Left renal cortex interstitium (tissue), 4 donors: ENCODE data around the gene DCST2. TPM values are rescaled to one million over a fixed set of nuclear protein-coding genes. Genes with fewer than 3 reads are reported as not detected.
A peak's percentile ranks its signal among the peaks of the same experiment; 100 is the strongest.

ENCODE experiments used
- DNase-seq, 4 donors: peaks; one replicate each; pipeline ENCODE4 v3.0.0-alpha.2; 2013; ENCODE audit warnings: low read depth in 4 of 4, low spot score in 2 of 4, missing footprints in 1 of 4
- polyA plus RNA-seq, 4 donors: library from polyadenylated mRNA; unstranded; fragments of 120-200 nt; gene quantifications; one replicate each; pipeline ENCODE4 v1.2.1, GENCODE V29; 2013; ENCODE audit not compliant: insufficient read length in 4 of 4

The DCST2 gene
- polyA plus RNA-seq, 4 donors, result 1.1 to 2.5 (median 1.9) TPM

GRCh38 chr1:155012026-155012546 is 21.5 kb downstream of the DCST2 start:
- no peak for DNase-seq

GRCh38 chr1:155011437-155012025 is 22.1 kb downstream of the DCST2 start:
- DNase-seq, result no peak

- DNase-seq, result no peak
These were observed 22.6 kb downstream of the DCST2 start for GRCh38 chr1:155011004-155011416.

- DNase-seq, result no peak
These were observed 23.2 kb downstream of the DCST2 start for GRCh38 chr1:155010211-155010918.

GRCh38 chr1:155009742-155010141 is 23.8 kb downstream of the DCST2 start:
- no peak for DNase-seq

GRCh38 chr1:155009221-155009711 is 24.3 kb downstream of the DCST2 start:
- no peak for DNase-seq

GRCh38 chr1:155008015-155008941 is 25.3 kb downstream of the DCST2 start:
- no peak for DNase-seq

GRCh38 chr1:155007251-155007828 is 26.2 kb downstream of the DCST2 start:
- no peak for DNase-seq

GRCh38 chr1:155006601-155007101 is 26.9 kb downstream of the DCST2 start:
- no peak for DNase-seq

GRCh38 chr1:155005076-155006011 is 28.2 kb downstream of the DCST2 start:
- DNase-seq, result no peak

GRCh38 chr1:155004352-155005075 is 29.1 kb downstream of the DCST2 start:
- DNase-seq, result no peak

- DNase-seq, result no peak
These were observed 29.7 kb downstream of the DCST2 start for GRCh38 chr1:155003766-155004351.

- DNase-seq, result no peak
These were observed 30.3 kb downstream of the DCST2 start for GRCh38 chr1:155003227-155003765.

GRCh38 chr1:155002464-155003226 is 30.9 kb downstream of the DCST2 start, which contains the start of gene ZBTB7B:
Gene ZBTB7B, plus strand, starts transcription at chr1:155002802. Its CDS starts 11,859 bp downstream, at chr1:155014661.
- DNase-seq, result peak in 1 of 4 donors; percentile 23

GRCh38 chr1:155001675-155002463 is 31.7 kb downstream of the DCST2 start:
- DNase-seq, result peak; percentile 94 to 98 (median 98)

- peak in 1 of 4 donors; percentile 63 for DNase-seq
These were observed 32.2 kb downstream of the DCST2 start for GRCh38 chr1:155001425-155001674.
